Trophoblast cell (in vitro differentiated cells and primary cell): ENCODE measurements around the gene L3MBTL4.

Experiments used
- DNase-seq, 2 donors: peaks; one replicate each; pipeline ENCODE4 v3.0.0-alpha.2; 2016
- H2AFZ ChIP-seq: 2 replicates; pipeline ENCODE4 v1.6.1; 2013; ENCODE audit warnings: low read length, moderate library complexity, mild to moderate bottlenecking; ENCODE audit not compliant: insufficient read depth, poor library complexity
- H2AK5ac ChIP-seq: 2 replicates; pipeline ENCODE4 v1.6.1; 2013; ENCODE audit warnings: mild to moderate bottlenecking, low read length
- H2BK120ac ChIP-seq: 2 replicates; pipeline ENCODE4 v1.6.1; 2013; ENCODE audit warnings: low read length, mild to moderate bottlenecking, moderate library complexity; ENCODE audit not compliant: insufficient read depth, poor library complexity
- H2BK12ac ChIP-seq: 2 replicates; pipeline ENCODE4 v1.6.1; 2013; ENCODE audit warnings: mild to moderate bottlenecking, low read length, moderate library complexity
- H2BK5ac ChIP-seq: 2 replicates; pipeline ENCODE4 v1.6.1; 2013; ENCODE audit warnings: low read length, low read depth, moderate library complexity, mild to moderate bottlenecking; ENCODE audit not compliant: poor library complexity
- H3K14ac ChIP-seq: 2 replicates; pipeline ENCODE4 v1.6.1; 2013; ENCODE audit warnings: mild to moderate bottlenecking, low read length
- H3K18ac ChIP-seq: 2 replicates; pipeline ENCODE4 v1.6.1; 2013; ENCODE audit warnings: mild to moderate bottlenecking, low read length
- H3K23ac ChIP-seq: 2 replicates; pipeline ENCODE4 v1.6.1; 2013; ENCODE audit warnings: low read length
- H3K27ac ChIP-seq: 2 replicates; pipeline ENCODE4 v1.5.1; 2013; ENCODE audit warnings: low read depth, mild to moderate bottlenecking, inconsistent platforms, low read length, moderate library complexity
- H3K27me3 ChIP-seq: 2 replicates; pipeline ENCODE4 v1.6.1; 2013; ENCODE audit warnings: inconsistent platforms, mild to moderate bottlenecking, low read length, moderate library complexity; ENCODE audit not compliant: insufficient read depth
- H3K36me3 ChIP-seq, 2 experiments: 1 replicate in 1 of 2; 2 replicates in 1 of 2; pipeline ENCODE4 v1.6.1; 2013; ENCODE audit warnings: low read length in 2 of 2, mild to moderate bottlenecking in 2 of 2, moderate library complexity in 1 of 2; ENCODE audit not compliant: insufficient read depth in 2 of 2, control insufficient read depth in 1 of 2
- H3K4ac ChIP-seq: 2 replicates; pipeline ENCODE4 v1.6.1; 2013; ENCODE audit warnings: low read depth, mild to moderate bottlenecking, low read length, moderate library complexity
- H3K4me1 ChIP-seq, 2 experiments: 1 replicate in 1 of 2; 2 replicates in 1 of 2; pipeline ENCODE4 v1.6.1; 2013; ENCODE audit warnings: low read length in 2 of 2, mild to moderate bottlenecking in 2 of 2, moderate library complexity in 1 of 2; ENCODE audit not compliant: insufficient read depth in 2 of 2, control insufficient read depth in 1 of 2
- H3K4me2 ChIP-seq: 2 replicates; pipeline ENCODE4 v1.6.1; 2013; ENCODE audit warnings: inconsistent platforms, mild to moderate bottlenecking, low read length, moderate library complexity
- H3K4me3 ChIP-seq: 2 replicates; pipeline ENCODE4 v1.5.1; 2013; ENCODE audit warnings: mild to moderate bottlenecking, low read depth, low read length, inconsistent platforms
- H3K79me1 ChIP-seq: one replicate; pipeline ENCODE4 v1.6.1; 2013; ENCODE audit warnings: low read length
- H3K79me2 ChIP-seq: 2 replicates; pipeline ENCODE4 v1.6.1; 2013; ENCODE audit warnings: low read length, mild to moderate bottlenecking; ENCODE audit not compliant: control insufficient read depth, insufficient read depth, poor library complexity
- H3K9ac ChIP-seq: 2 replicates; pipeline ENCODE4 v1.6.1; 2013; ENCODE audit warnings: mild to moderate bottlenecking, low read length
- H3K9me3 ChIP-seq: 2 replicates; pipeline ENCODE4 v1.6.1; 2013; ENCODE audit warnings: low read depth, mild to moderate bottlenecking, control low read depth, inconsistent platforms, low read length; ENCODE audit not compliant: insufficient read depth
- H4K12ac ChIP-seq: 2 replicates; pipeline ENCODE4 v1.6.1; 2013; ENCODE audit warnings: low read depth, mild to moderate bottlenecking, low read length, moderate library complexity
- H4K8ac ChIP-seq: 2 replicates; pipeline ENCODE4 v1.6.1; 2013; ENCODE audit warnings: low read depth, mild to moderate bottlenecking, low read length, moderate library complexity
- H4K91ac ChIP-seq: one replicate; pipeline ENCODE4 v1.6.1; 2013; ENCODE audit warnings: low read depth, mild to moderate bottlenecking, low read length, moderate library complexity
- WGBS: extraction: QIAGEN DNeasy Blood & Tissue Kit; methylation state at CpG from one replicate; pipeline ENCODE4 v1.1.7; 2013; ENCODE audit warnings: missing lambda C conversion rate; ENCODE audit not compliant: insufficient read length, insufficient coverage; ENCODE audit errors: extremely low coverage; 5-methylcytosine and 5-hydroxymethylcytosine counted together

The L3MBTL4 gene

GRCh38 chr18:6281874-6282273 lies 132.8 kb downstream of the L3MBTL4 start:
- H3K23ac ChIP-seq: no peak overlapping the region
- H3K36me3 ChIP-seq: no peaks in the 10 kb centered on the region
- H4K91ac ChIP-seq: no peak overlapping the region
- H4K8ac ChIP-seq: no peak overlapping the region
- H2BK120ac ChIP-seq: no peak overlapping the region
- no peak overlapping the region for H3K4me3 ChIP-seq
- no CpG with 5 or more reads among the region's 4 CpGs for WGBS
- no peak overlapping the region for H2AK5ac ChIP-seq
- no peak overlapping the region for H2AFZ ChIP-seq
- no peak for DNase-seq
- no peaks in the 10 kb centered on the region for H3K79me2 ChIP-seq
- H3K27me3 ChIP-seq: no peaks in the 10 kb centered on the region
- H2BK5ac ChIP-seq: no peak overlapping the region
- no peaks in the 10 kb centered on the region for H3K79me1 ChIP-seq
- H3K4me1 ChIP-seq: no peaks in the 10 kb centered on the region
- H4K12ac ChIP-seq: no peak overlapping the region
- no peaks in the 10 kb centered on the region for H3K9me3 ChIP-seq
- H2BK12ac ChIP-seq: no peak overlapping the region
- no peak overlapping the region for H3K4me2 ChIP-seq
- H3K14ac ChIP-seq: no peak overlapping the region
- H3K4ac ChIP-seq: no peak overlapping the region
- no peak overlapping the region for H3K9ac ChIP-seq
- H3K18ac ChIP-seq: no peak overlapping the region
- no peak overlapping the region for H3K27ac ChIP-seq

- no peak overlapping the region for H4K12ac ChIP-seq
- no peak overlapping the region for H4K8ac ChIP-seq
- no peaks in the 10 kb centered on the region for H3K27me3 ChIP-seq
- H3K79me2 ChIP-seq: no peaks in the 10 kb centered on the region
- no peak overlapping the region for H3K4me3 ChIP-seq
- no peak overlapping the region for H2BK5ac ChIP-seq
- no peaks in the 10 kb centered on the region for H3K36me3 ChIP-seq
- peaks cover 0 to 3% of the 10 kb centered on the region in 2 experiments for H3K4me1 ChIP-seq
- WGBS: no CpG with 5 or more reads among the region's 2 CpGs
- no peak overlapping the region for H3K4ac ChIP-seq
- H3K14ac ChIP-seq: no peak overlapping the region
- no peaks in the 10 kb centered on the region for H3K9me3 ChIP-seq
- no peak overlapping the region for H4K91ac ChIP-seq
- H3K79me1 ChIP-seq: no peaks in the 10 kb centered on the region
- no peak overlapping the region for H2BK120ac ChIP-seq
- H2AFZ ChIP-seq: no peak overlapping the region
- no peak overlapping the region for H2AK5ac ChIP-seq
- H3K9ac ChIP-seq: no peak overlapping the region
- DNase-seq: no peak
- H3K23ac ChIP-seq: no peak overlapping the region
- no peak overlapping the region for H3K18ac ChIP-seq
- H3K27ac ChIP-seq: no peak overlapping the region
- no peak overlapping the region for H2BK12ac ChIP-seq
- no peak overlapping the region for H3K4me2 ChIP-seq
Measured at GRCh38 chr18:6280211-6280743, 134.4 kb downstream of the L3MBTL4 start.

GRCh38 chr18:6279308-6279707 lies 135.4 kb downstream of the L3MBTL4 start:
- Histone ChIP-seq H4K91ac (no peak overlapping the region), H3K27me3 (no peaks in the 10 kb centered on the region), H3K23ac (no peak overlapping the region), H3K14ac (no peak overlapping the region), H3K4me1 (peaks cover 0 to 3% of the 10 kb centered on the region in 2 experiments), H3K4me2 (no peak overlapping the region), H3K4ac (no peak overlapping the region), H4K8ac (no peak overlapping the region), H3K36me3 (no peaks in the 10 kb centered on the region), H3K9me3 (no peaks in the 10 kb centered on the region), H2BK5ac (no peak overlapping the region), H2BK12ac (no peak overlapping the region), H3K27ac (no peak overlapping the region), H3K4me3 (no peak overlapping the region), H3K79me2 (no peaks in the 10 kb centered on the region), H3K9ac (no peak overlapping the region), H4K12ac (no peak overlapping the region), H2AK5ac (no peak overlapping the region), H3K18ac (no peak overlapping the region), H2AFZ (no peak overlapping the region), H3K79me1 (no peaks in the 10 kb centered on the region), H2BK120ac (no peak overlapping the region)
- no peak for DNase-seq
- no CpG with 5 or more reads among the region's 1 CpG for WGBS

- Histone ChIP-seq H4K8ac (no peak overlapping the region), H2BK12ac (no peak overlapping the region), H2AFZ (no peak overlapping the region), H3K27me3 (no peaks in the 10 kb centered on the region), H3K14ac (no peak overlapping the region), H3K23ac (no peak overlapping the region), H4K91ac (no peak overlapping the region), H3K4ac (no peak overlapping the region), H3K4me1 (peaks cover 0 to 3% of the 10 kb centered on the region in 2 experiments), H3K4me3 (no peak overlapping the region), H2BK120ac (no peak overlapping the region), H2AK5ac (no peak overlapping the region), H3K9me3 (no peaks in the 10 kb centered on the region), H3K27ac (no peak overlapping the region), H3K79me1 (no peaks in the 10 kb centered on the region), H3K9ac (no peak overlapping the region), H3K18ac (no peak overlapping the region), H3K36me3 (no peaks in the 10 kb centered on the region), H2BK5ac (no peak overlapping the region), H3K79me2 (no peaks in the 10 kb centered on the region), H3K4me2 (no peak overlapping the region), H4K12ac (no peak overlapping the region)
- no CpG with 5 or more reads among the region's 6 CpGs for WGBS
- DNase-seq: no peak
Measured at GRCh38 chr18:6273423-6273822, 141.3 kb downstream of the L3MBTL4 start.
